HEK293 (cell line): ENCODE results near the gene CCNY.

Experiments used
- BCL6B ChIP-seq: fragments of 450-650 bp; formaldehyde crosslinking; IDR thresholded peaks from 2 replicates; pipeline ENCODE4 v1.5.1; 2017; ENCODE audit warnings: missing biosample characterization, missing genetic modification characterization
- CTCF ChIP-seq: fragments of 450-650 bp; formaldehyde crosslinking; IDR thresholded peaks from 2 replicates; pipeline ENCODE4 v1.5.1; 2016; ENCODE audit warnings: missing biosample characterization, missing genetic modification characterization
- TSHZ1 ChIP-seq: fragments of 450-650 bp; formaldehyde crosslinking; IDR thresholded peaks from 2 replicates; pipeline ENCODE4 v1.5.1; 2016; ENCODE audit warnings: missing biosample characterization, missing genetic modification characterization, borderline replicate concordance
- ZNF26 ChIP-seq: fragments of 450-650 bp; formaldehyde crosslinking; IDR thresholded peaks from 2 replicates; pipeline ENCODE4 v1.5.1; 2016; ENCODE audit warnings: missing biosample characterization, missing genetic modification characterization
- ZNF521 ChIP-seq: fragments of 450-650 bp; formaldehyde crosslinking; IDR thresholded peaks from 2 replicates; pipeline ENCODE4 v1.5.1; 2017; ENCODE audit warnings: missing biosample characterization, mild to moderate bottlenecking, missing genetic modification characterization
- ZNF776 ChIP-seq: fragments of 450-650 bp; formaldehyde crosslinking; IDR thresholded peaks from 2 replicates; pipeline ENCODE4 v1.5.0; 2017; ENCODE audit warnings: missing biosample characterization, missing genetic modification characterization, borderline replicate concordance

GRCh38 chr10:35536789-35537188 lies 200.5 kb downstream of the CCNY start:
- TF ChIP-seq CTCF (tag by site-specific recombination) (no peak), ZNF521 (tag by site-specific recombination) (no peak), ZNF776 (tag by site-specific recombination) (no peak), ZNF26 (tag by site-specific recombination) (no peak), BCL6B (no peak), TSHZ1 (no peak)
